Measurements from ENCODE around the gene RXRB.

Gene RXRB

GRCh38 chr6:33177552-33178446 lies 22.7 kb downstream of the RXRB start:
- Histone ChIP-seq H3K27ac (ENCODE audit: low read depth, low read length) (no peak overlapping the region), H3K4me3 (ENCODE audit: low read depth in 1 of 5, low read length in 5 of 5) (no peak overlapping the region), H3K36me3 (ENCODE audit: control insufficient read depth in 5 of 5, insufficient read depth in 5 of 5, low read length in 5 of 5) (no peaks in the 10 kb centered on the region)

GRCh38 chr6:33176906-33177305 lies 23.6 kb downstream of the RXRB start:
- no peaks in the 10 kb centered on the region for H3K9me3 ChIP-seq (ENCODE audit: control insufficient read depth in 5 of 5, low read length in 5 of 5)
- no peak overlapping the region for H3K9ac ChIP-seq (ENCODE audit: low read length in 5 of 5)
- H3K27ac ChIP-seq (ENCODE audit: low read depth, low read length), result no peak overlapping the region
- H3K36me3 ChIP-seq (ENCODE audit: control insufficient read depth in 5 of 5, insufficient read depth in 5 of 5, low read length in 5 of 5), result no peaks in the 10 kb centered on the region
- H3K4me1 ChIP-seq (ENCODE audit: control insufficient read depth in 5 of 5, insufficient read depth in 5 of 5, low read length in 5 of 5), result no peaks in the 10 kb centered on the region
- no peak overlapping the region for H3K4me3 ChIP-seq (ENCODE audit: low read depth in 1 of 5, low read length in 5 of 5)
- H3K27me3 ChIP-seq (ENCODE audit: control insufficient read depth in 5 of 5, insufficient read depth in 4 of 5, low read length in 5 of 5), result peaks cover 0 to 3% (median 0%) of the 10 kb centered on the region in 5 donors

More at GRCh38 chr6:33177552-33178446, 22.7 kb downstream of the RXRB start:
- Histone ChIP-seq H3K4me1 (ENCODE audit: control insufficient read depth in 5 of 5, insufficient read depth in 5 of 5, low read length in 5 of 5) (no peaks in the 10 kb centered on the region), H3K9me3 (ENCODE audit: control insufficient read depth in 5 of 5, low read length in 5 of 5) (no peaks in the 10 kb centered on the region), H3K9ac (ENCODE audit: low read length in 5 of 5) (no peak overlapping the region), H3K27me3 (ENCODE audit: control insufficient read depth in 5 of 5, insufficient read depth in 4 of 5, low read length in 5 of 5) (peaks cover 0 to 2% (median 0%) of the 10 kb centered on the region in 5 donors)

GRCh38 chr6:33175436-33176069 lies 24.9 kb downstream of the RXRB start:
- Histone ChIP-seq H3K9ac (ENCODE audit: low read length in 5 of 5) (no peak overlapping the region), H3K27ac (ENCODE audit: low read depth, low read length) (no peak overlapping the region), H3K36me3 (ENCODE audit: control insufficient read depth in 5 of 5, insufficient read depth in 5 of 5, low read length in 5 of 5) (no peaks in the 10 kb centered on the region), H3K4me1 (ENCODE audit: control insufficient read depth in 5 of 5, insufficient read depth in 5 of 5, low read length in 5 of 5) (no peaks in the 10 kb centered on the region), H3K9me3 (ENCODE audit: control insufficient read depth in 5 of 5, low read length in 5 of 5) (no peaks in the 10 kb centered on the region), H3K4me3 (ENCODE audit: low read depth in 1 of 5, low read length in 5 of 5) (no peak overlapping the region), H3K27me3 (ENCODE audit: control insufficient read depth in 5 of 5, insufficient read depth in 4 of 5, low read length in 5 of 5) (peaks cover 0 to 3% (median 0%) of the 10 kb centered on the region in 5 donors)

GRCh38 chr6:33174784-33175183 lies 25.7 kb downstream of the RXRB start:
- Histone ChIP-seq H3K27ac (ENCODE audit: low read depth, low read length) (no peak overlapping the region), H3K36me3 (ENCODE audit: control insufficient read depth in 5 of 5, insufficient read depth in 5 of 5, low read length in 5 of 5) (no peaks in the 10 kb centered on the region), H3K9ac (ENCODE audit: low read length in 5 of 5) (no peak overlapping the region), H3K4me1 (ENCODE audit: control insufficient read depth in 5 of 5, insufficient read depth in 5 of 5, low read length in 5 of 5) (no peaks in the 10 kb centered on the region), H3K9me3 (ENCODE audit: control insufficient read depth in 5 of 5, low read length in 5 of 5) (no peaks in the 10 kb centered on the region), H3K27me3 (ENCODE audit: control insufficient read depth in 5 of 5, insufficient read depth in 4 of 5, low read length in 5 of 5) (peaks cover 0 to 3% (median 0%) of the 10 kb centered on the region in 5 donors), H3K4me3 (ENCODE audit: low read depth in 1 of 5, low read length in 5 of 5) (no peak overlapping the region)

GRCh38 chr6:33173535-33174180 lies 26.8 kb downstream of the RXRB start:
- H3K9me3 ChIP-seq (ENCODE audit: control insufficient read depth in 5 of 5, low read length in 5 of 5), result no peaks in the 10 kb centered on the region
- H3K4me1 ChIP-seq (ENCODE audit: control insufficient read depth in 5 of 5, insufficient read depth in 5 of 5, low read length in 5 of 5), result no peaks in the 10 kb centered on the region
- H3K27me3 ChIP-seq (ENCODE audit: control insufficient read depth in 5 of 5, insufficient read depth in 4 of 5, low read length in 5 of 5), result peaks cover 0 to 3% (median 0%) of the 10 kb centered on the region in 5 donors
- no peaks in the 10 kb centered on the region for H3K36me3 ChIP-seq (ENCODE audit: control insufficient read depth in 5 of 5, insufficient read depth in 5 of 5, low read length in 5 of 5)
- H3K4me3 ChIP-seq (ENCODE audit: low read depth in 1 of 5, low read length in 5 of 5), result no peak overlapping the region
- H3K9ac ChIP-seq (ENCODE audit: low read length in 5 of 5), result no peak overlapping the region
- no peak overlapping the region for H3K27ac ChIP-seq (ENCODE audit: low read depth, low read length)

- peaks cover 0 to 3% (median 0%) of the 10 kb centered on the region in 5 donors for H3K27me3 ChIP-seq (ENCODE audit: control insufficient read depth in 5 of 5, insufficient read depth in 4 of 5, low read length in 5 of 5)
- no peaks in the 10 kb centered on the region for H3K4me1 ChIP-seq (ENCODE audit: control insufficient read depth in 5 of 5, insufficient read depth in 5 of 5, low read length in 5 of 5)
- H3K9ac ChIP-seq (ENCODE audit: low read length in 5 of 5), result no peak overlapping the region
- H3K27ac ChIP-seq (ENCODE audit: low read depth, low read length), result no peak overlapping the region
- H3K9me3 ChIP-seq (ENCODE audit: control insufficient read depth in 5 of 5, low read length in 5 of 5), result no peaks in the 10 kb centered on the region
- H3K36me3 ChIP-seq (ENCODE audit: control insufficient read depth in 5 of 5, insufficient read depth in 5 of 5, low read length in 5 of 5), result no peaks in the 10 kb centered on the region
- no peak overlapping the region for H3K4me3 ChIP-seq (ENCODE audit: low read depth in 1 of 5, low read length in 5 of 5)
These were observed 27.6 kb downstream of the RXRB start for GRCh38 chr6:33172688-33173534.

- Histone ChIP-seq H3K36me3 (ENCODE audit: control insufficient read depth in 5 of 5, insufficient read depth in 5 of 5, low read length in 5 of 5) (no peaks in the 10 kb centered on the region), H3K9me3 (ENCODE audit: control insufficient read depth in 5 of 5, low read length in 5 of 5) (no peaks in the 10 kb centered on the region), H3K4me1 (ENCODE audit: control insufficient read depth in 5 of 5, insufficient read depth in 5 of 5, low read length in 5 of 5) (no peaks in the 10 kb centered on the region), H3K27ac (ENCODE audit: low read depth, low read length) (no peak overlapping the region), H3K9ac (ENCODE audit: low read length in 5 of 5) (no peak overlapping the region), H3K27me3 (ENCODE audit: control insufficient read depth in 5 of 5, insufficient read depth in 4 of 5, low read length in 5 of 5) (peaks cover 0 to 3% (median 0%) of the 10 kb centered on the region in 5 donors), H3K4me3 (ENCODE audit: low read depth in 1 of 5, low read length in 5 of 5) (no peak overlapping the region)
These were observed 28.4 kb downstream of the RXRB start for GRCh38 chr6:33171880-33172687.

GRCh38 chr6:33171016-33171879 lies 29.2 kb downstream of the RXRB start:
- Histone ChIP-seq H3K27me3 (ENCODE audit: control insufficient read depth in 5 of 5, insufficient read depth in 4 of 5, low read length in 5 of 5) (peaks cover 0 to 3% (median 0%) of the 10 kb centered on the region in 5 donors), H3K4me3 (ENCODE audit: low read depth in 1 of 5, low read length in 5 of 5) (no peak overlapping the region)

More at GRCh38 chr6:33171016-33171879, 29.2 kb downstream of the RXRB start:
- Histone ChIP-seq H3K9ac (ENCODE audit: low read length in 5 of 5) (no peak overlapping the region), H3K9me3 (ENCODE audit: control insufficient read depth in 5 of 5, low read length in 5 of 5) (no peaks in the 10 kb centered on the region), H3K4me1 (ENCODE audit: control insufficient read depth in 5 of 5, insufficient read depth in 5 of 5, low read length in 5 of 5) (no peaks in the 10 kb centered on the region), H3K27ac (ENCODE audit: low read depth, low read length) (no peak overlapping the region), H3K36me3 (ENCODE audit: control insufficient read depth in 5 of 5, insufficient read depth in 5 of 5, low read length in 5 of 5) (no peaks in the 10 kb centered on the region)
